ENCODE data around the gene SLC25A27.

The SLC25A27 gene

GRCh38 chr6:46677314-46677654 is 24.5 kb downstream of the SLC25A27 start:
- peaks cover 2% of the 10 kb centered on the region for H3K27me3 Mint-ChIP-seq
- no peaks in the 10 kb centered on the region for H3K36me3 Mint-ChIP-seq
- no peak overlapping the region for H3K4me3 Mint-ChIP-seq
- no peak overlapping the region for H3K27ac Mint-ChIP-seq
- H3K9me3 Mint-ChIP-seq: no peaks in the 10 kb centered on the region
- no peaks in the 10 kb centered on the region for H3K4me1 Mint-ChIP-seq

GRCh38 chr6:46684771-46685170 is 32.0 kb downstream of the SLC25A27 start:
- no peak overlapping the region for H3K27ac Mint-ChIP-seq
- H3K9me3 Mint-ChIP-seq: no peaks in the 10 kb centered on the region
- no peaks in the 10 kb centered on the region for H3K27me3 Mint-ChIP-seq
- H3K4me3 Mint-ChIP-seq: no peak overlapping the region
- no peaks in the 10 kb centered on the region for H3K36me3 Mint-ChIP-seq
- H3K4me1 Mint-ChIP-seq: no peaks in the 10 kb centered on the region

GRCh38 chr6:46687619-46688097 is 34.9 kb downstream of the SLC25A27 start, which contains the start of gene TDRD6:
Gene TDRD6 (plus strand): TSS chr6:46687885. CDS start chr6:46688129, 244 bp downstream.
- Mint-ChIP-seq H3K4me3 (no peak within 1 kb of the TSS), H3K4me1 (no peaks in the 10 kb centered on the region), H3K36me3 (no peaks in the 10 kb centered on the region), H3K27me3 (no peaks in the 10 kb centered on the region), H3K9me3 (no peaks in the 10 kb centered on the region), H3K27ac (no peak within 1 kb of the TSS)

- H3K4me1 Mint-ChIP-seq: no peaks in the 10 kb centered on the region
- no peaks in the 10 kb centered on the region for H3K9me3 Mint-ChIP-seq
- no peak overlapping the region for H3K27ac Mint-ChIP-seq
- H3K27me3 Mint-ChIP-seq: no peaks in the 10 kb centered on the region
- no peak overlapping the region for H3K4me3 Mint-ChIP-seq
- no peaks in the 10 kb centered on the region for H3K36me3 Mint-ChIP-seq
These were observed 35.6 kb downstream of the SLC25A27 start for GRCh38 chr6:46688117-46688965.

- Mint-ChIP-seq H3K36me3 (no peaks in the 10 kb centered on the region), H3K4me3 (no peak overlapping the region), H3K27ac (no peak overlapping the region), H3K4me1 (no peaks in the 10 kb centered on the region), H3K27me3 (no peaks in the 10 kb centered on the region), H3K9me3 (no peaks in the 10 kb centered on the region)
These were observed 36.2 kb downstream of the SLC25A27 start for GRCh38 chr6:46688966-46689335.

GRCh38 chr6:46689657-46690056 is 36.9 kb downstream of the SLC25A27 start:
- Mint-ChIP-seq H3K4me1 (no peaks in the 10 kb centered on the region), H3K4me3 (no peak overlapping the region), H3K36me3 (no peaks in the 10 kb centered on the region), H3K27me3 (no peaks in the 10 kb centered on the region), H3K27ac (no peak overlapping the region), H3K9me3 (no peaks in the 10 kb centered on the region)

- Mint-ChIP-seq H3K27ac (no peak overlapping the region), H3K4me1 (no peaks in the 10 kb centered on the region), H3K4me3 (no peak overlapping the region), H3K27me3 (no peaks in the 10 kb centered on the region), H3K9me3 (no peaks in the 10 kb centered on the region), H3K36me3 (no peaks in the 10 kb centered on the region)
These were observed 37.5 kb downstream of the SLC25A27 start for GRCh38 chr6:46690141-46690755.

GRCh38 chr6:46690911-46691451 is 38.2 kb downstream of the SLC25A27 start:
- Mint-ChIP-seq H3K9me3 (no peaks in the 10 kb centered on the region), H3K36me3 (no peaks in the 10 kb centered on the region), H3K4me3 (no peak overlapping the region), H3K27ac (no peak overlapping the region), H3K4me1 (no peaks in the 10 kb centered on the region), H3K27me3 (peaks cover 4% of the 10 kb centered on the region)

GRCh38 chr6:46699970-46700369 is 47.2 kb downstream of the SLC25A27 start:
- H3K4me3 Mint-ChIP-seq: no peak overlapping the region
- H3K4me1 Mint-ChIP-seq: no peaks in the 10 kb centered on the region
- H3K36me3 Mint-ChIP-seq: no peaks in the 10 kb centered on the region
- no peaks in the 10 kb centered on the region for H3K9me3 Mint-ChIP-seq
- no peak overlapping the region for H3K27ac Mint-ChIP-seq
- peaks cover 18% of the 10 kb centered on the region for H3K27me3 Mint-ChIP-seq

GRCh38 chr6:46704562-46704961 is 51.8 kb downstream of the SLC25A27 start:
- no peaks in the 10 kb centered on the region for H3K36me3 Mint-ChIP-seq
- H3K27ac Mint-ChIP-seq: no peak overlapping the region
- no peaks in the 10 kb centered on the region for H3K9me3 Mint-ChIP-seq
- no peaks in the 10 kb centered on the region for H3K4me1 Mint-ChIP-seq
- H3K4me3 Mint-ChIP-seq: no peak overlapping the region
- H3K27me3 Mint-ChIP-seq: peaks cover 23% of the 10 kb centered on the region

- Mint-ChIP-seq H3K27me3 (peaks cover 25% of the 10 kb centered on the region), H3K4me3 (no peak overlapping the region), H3K36me3 (no peaks in the 10 kb centered on the region), H3K27ac (no peak overlapping the region), H3K4me1 (no peaks in the 10 kb centered on the region), H3K9me3 (no peaks in the 10 kb centered on the region)
These were observed 53.7 kb downstream of the SLC25A27 start for GRCh38 chr6:46706464-46706863.

GRCh38 chr6:46711491-46711890 is 58.7 kb downstream of the SLC25A27 start:
- H3K9me3 Mint-ChIP-seq: no peaks in the 10 kb centered on the region
- no peaks in the 10 kb centered on the region for H3K4me1 Mint-ChIP-seq
- H3K4me3 Mint-ChIP-seq: no peak overlapping the region
- H3K27me3 Mint-ChIP-seq: peaks cover 23% of the 10 kb centered on the region
- H3K27ac Mint-ChIP-seq: no peak overlapping the region
- H3K36me3 Mint-ChIP-seq: no peaks in the 10 kb centered on the region

GRCh38 chr6:46715141-46715540 is 62.4 kb downstream of the SLC25A27 start:
- Mint-ChIP-seq H3K4me3 (no peak overlapping the region), H3K36me3 (no peaks in the 10 kb centered on the region), H3K4me1 (peaks cover 3% of the 10 kb centered on the region), H3K27ac (no peak overlapping the region), H3K9me3 (no peaks in the 10 kb centered on the region), H3K27me3 (peaks cover 14% of the 10 kb centered on the region)

GRCh38 chr6:46719099-46719498 is 66.3 kb downstream of the SLC25A27 start:
- peaks cover 3% of the 10 kb centered on the region for H3K4me1 Mint-ChIP-seq
- H3K4me3 Mint-ChIP-seq: no peak overlapping the region
- H3K27me3 Mint-ChIP-seq: peaks cover 16% of the 10 kb centered on the region
- no peaks in the 10 kb centered on the region for H3K36me3 Mint-ChIP-seq
- H3K27ac Mint-ChIP-seq: no peak overlapping the region
- H3K9me3 Mint-ChIP-seq: no peaks in the 10 kb centered on the region

GRCh38 chr6:46720401-46720800 is 67.6 kb downstream of the SLC25A27 start:
- H3K27ac Mint-ChIP-seq: no peak overlapping the region

More at GRCh38 chr6:46720401-46720800, 67.6 kb downstream of the SLC25A27 start:
- Mint-ChIP-seq H3K36me3 (no peaks in the 10 kb centered on the region), H3K4me1 (peaks cover 3% of the 10 kb centered on the region), H3K27me3 (peaks cover 16% of the 10 kb centered on the region), H3K4me3 (no peak overlapping the region), H3K9me3 (no peaks in the 10 kb centered on the region)

Measured in activated naive CD4-positive, alpha-beta T cell treated with anti-CD3 and anti-CD28 coated beads, Interleukin-2, amount 50 U/mL, for 24 hours (primary cell).